ENCODE results near the gene MRPL52. TPM values are rescaled to one million over a fixed set of nuclear protein-coding genes. Genes with fewer than 3 reads are reported as not detected.
"Not testable (repeated sequence)": the region's sequence is repeated elsewhere in the genome, so short reads cannot be mapped to it uniquely, and the experiment has no call there.

MRPL52 gene
- total RNA-seq, 2 donors from 2014 or later: 17.3 to 65.0 TPM

GRCh38 chr14:22854963-22855724 lies 25.5 kb downstream of the MRPL52 start:
- Histone ChIP-seq H3K27me3 (replicated peaks; ENCODE audit: insufficient read depth) (no peaks in the 10 kb centered on the region), H3K9me3 (no peaks in the 10 kb centered on the region), H3K4me3 (no peak overlapping the region), H3K27ac (no peak overlapping the region), H3K4me1 (ENCODE audit: control insufficient read depth in 1 of 2, low read depth in 2 of 2) (peaks cover 21 to 44% of the 10 kb centered on the region in 2 donors), H3K36me3 (no peaks in the 10 kb centered on the region)
- ATAC-seq (ENCODE audit: insufficient number of reproducible peaks, low FRiP score, low read depth): no peak
- TF ChIP-seq CTCF (IDR thresholded peaks at IDR 0.05): no peak
- DNase-seq (ENCODE audit: low spot score): no peak

DNA sequence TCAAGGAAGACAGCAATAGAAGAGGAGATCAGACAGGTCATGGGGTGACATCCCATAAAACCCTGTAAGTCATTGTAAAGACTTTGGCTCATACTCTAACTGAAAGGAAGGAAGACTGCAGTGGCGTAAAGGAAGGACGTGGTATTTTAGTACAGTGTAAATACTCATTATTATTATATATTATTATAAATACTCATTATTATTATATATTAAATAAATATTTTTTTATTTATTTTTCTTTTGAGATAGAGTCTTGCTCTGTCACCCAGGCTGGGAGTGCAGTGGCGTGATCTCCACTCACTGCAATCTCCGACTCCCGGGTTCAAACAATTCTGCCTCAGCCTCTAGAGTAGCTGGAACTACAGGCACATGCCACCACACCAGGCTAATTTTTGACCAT lies 26.7 kb downstream of the MRPL52 start:
- TF ChIP-seq CTCF (IDR thresholded peaks at IDR 0.05): no peak
- H3K27ac ChIP-seq: no peak overlapping the region
- H3K4me3 ChIP-seq: no peak overlapping the region
- peaks cover 11 to 31% of the 10 kb centered on the region in 2 donors for H3K4me1 ChIP-seq (ENCODE audit: control insufficient read depth in 1 of 2, low read depth in 2 of 2)
- H3K27me3 ChIP-seq (replicated peaks; ENCODE audit: insufficient read depth): no peaks in the 10 kb centered on the region
- DNase-seq (ENCODE audit: low spot score): no peak
- ATAC-seq (ENCODE audit: insufficient number of reproducible peaks, low FRiP score, low read depth): no peak
- no peaks in the 10 kb centered on the region for H3K9me3 ChIP-seq
- H3K36me3 ChIP-seq: no peaks in the 10 kb centered on the region

- H3K27me3 ChIP-seq (replicated peaks; ENCODE audit: insufficient read depth); DNase-seq (ENCODE audit: low spot score); H3K27ac ChIP-seq; H3K4me3 ChIP-seq; H3K36me3 ChIP-seq; ATAC-seq (ENCODE audit: insufficient number of reproducible peaks, low FRiP score, low read depth); H3K9me3 ChIP-seq: not testable (repeated sequence)
- peaks cover 0 to 10% of the 10 kb centered on the region in 2 donors for H3K4me1 ChIP-seq (ENCODE audit: control insufficient read depth in 1 of 2, low read depth in 2 of 2)
Observed at GRCh38 chr14:22860377-22860776, 30.7 kb downstream of the MRPL52 start.

DNA sequence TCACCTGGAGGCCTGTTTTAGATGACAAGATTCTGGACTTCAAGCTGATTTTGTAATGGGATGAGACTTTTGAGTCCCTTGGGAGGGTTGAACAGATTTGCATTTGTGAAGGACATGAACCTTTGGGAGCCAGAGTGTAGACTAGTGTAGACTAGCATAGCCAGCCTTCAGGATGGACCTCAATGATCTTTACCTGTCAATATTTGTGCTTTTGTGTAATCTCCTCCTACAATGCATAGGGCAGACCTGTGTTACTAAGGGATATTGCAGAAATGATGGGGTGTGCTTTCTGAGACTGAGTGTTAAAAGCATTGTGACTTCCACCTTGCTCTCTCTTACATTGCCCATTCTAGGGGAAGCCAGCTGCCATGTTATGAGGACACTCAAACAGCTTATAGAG lies 32.0 kb downstream of the MRPL52 start:
- ATAC-seq (ENCODE audit: insufficient number of reproducible peaks, low FRiP score, low read depth): no peak
- no peaks in the 10 kb centered on the region for H3K27me3 ChIP-seq (replicated peaks; ENCODE audit: insufficient read depth)

DNA sequence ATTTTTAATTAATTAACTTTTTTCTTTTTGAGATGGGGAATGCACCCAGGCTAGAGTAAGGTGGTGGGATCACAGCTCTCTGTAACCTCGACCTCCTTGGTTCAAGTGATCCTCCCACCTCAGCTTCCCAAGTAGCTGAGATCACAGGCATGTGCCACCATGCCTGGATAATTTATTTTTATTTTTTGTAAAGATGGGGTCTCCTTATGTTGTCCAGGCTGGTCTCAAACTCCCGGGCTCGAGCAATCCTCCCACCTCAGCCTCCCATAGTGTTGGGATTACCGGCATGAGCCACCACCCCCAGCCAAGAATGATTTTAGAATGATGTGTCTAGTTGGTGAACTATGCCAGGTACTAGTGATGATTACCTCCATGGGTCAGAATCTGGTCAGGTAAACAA lies 35.3 kb downstream of the MRPL52 start:
- Histone ChIP-seq H3K9me3 (no peaks in the 10 kb centered on the region), H3K4me3 (no peak overlapping the region), H3K36me3 (no peaks in the 10 kb centered on the region), H3K4me1 (ENCODE audit: control insufficient read depth in 1 of 2, low read depth in 2 of 2) (peaks cover 3 to 6% of the 10 kb centered on the region in 2 donors), H3K27ac (no peak overlapping the region), H3K27me3 (replicated peaks; ENCODE audit: insufficient read depth) (no peaks in the 10 kb centered on the region)
- DNase-seq (ENCODE audit: low spot score): no peak
- peak; percentile 6 for ATAC-seq (ENCODE audit: insufficient number of reproducible peaks, low FRiP score, low read depth)
- TF ChIP-seq CTCF (IDR thresholded peaks at IDR 0.05): no peak

More for the DNA sequence above, 32.0 kb downstream of the MRPL52 start:
- H3K4me3 ChIP-seq: no peak overlapping the region
- DNase-seq (ENCODE audit: low spot score): no peak
- no peak for TF ChIP-seq CTCF (IDR thresholded peaks at IDR 0.05)
- no peaks in the 10 kb centered on the region for H3K9me3 ChIP-seq
- H3K4me1 ChIP-seq (ENCODE audit: control insufficient read depth in 1 of 2, low read depth in 2 of 2): peaks cover 0 to 10% of the 10 kb centered on the region in 2 donors
- no peaks in the 10 kb centered on the region for H3K36me3 ChIP-seq
- no peak overlapping the region for H3K27ac ChIP-seq

Data from thoracic aorta (tissue), 2 donors.